ENCODE results near the gene R3HCC1L.
"Not testable (repeated sequence)": the region's sequence is repeated elsewhere in the genome, so short reads cannot be mapped to it uniquely, and the experiment has no call there.

The R3HCC1L gene

GRCh38 chr10:98182351-98182915 lies 48.0 kb downstream of the R3HCC1L start:
- not testable (repeated sequence) for DNase-seq

- no peak for DNase-seq
Observed at GRCh38 chr10:98186681-98187080, 52.2 kb downstream of the R3HCC1L start.

GRCh38 chr10:98190773-98191172 lies 56.3 kb downstream of the R3HCC1L start:
- not testable (repeated sequence) for DNase-seq

GRCh38 chr10:98193037-98193436 lies 58.6 kb downstream of the R3HCC1L start:
- no peak for DNase-seq

GRCh38 chr10:98194633-98195032 lies 60.2 kb downstream of the R3HCC1L start:
- DNase-seq, result no peak

- no peak for DNase-seq
Observed at GRCh38 chr10:98195120-98195519, 60.7 kb downstream of the R3HCC1L start.

- no peak for DNase-seq
Observed at GRCh38 chr10:98196985-98197384, 62.5 kb downstream of the R3HCC1L start.

GRCh38 chr10:98201760-98202159 lies 67.3 kb downstream of the R3HCC1L start:
- no peak for DNase-seq

- peak in 1 of 3 experiments; percentile 1 for DNase-seq
Observed at GRCh38 chr10:98202378-98202777, 67.9 kb downstream of the R3HCC1L start.

GRCh38 chr10:98205351-98205750 lies 70.9 kb downstream of the R3HCC1L start:
- DNase-seq, result no peak

- DNase-seq, result no peak
Observed at GRCh38 chr10:98208925-98209324, 74.5 kb downstream of the R3HCC1L start.

GRCh38 chr10:98209441-98209840 lies 75.0 kb downstream of the R3HCC1L start:
- no peak for DNase-seq

- no peak for DNase-seq
Observed at GRCh38 chr10:98212196-98212595, 77.7 kb downstream of the R3HCC1L start.

GRCh38 chr10:98213740-98214139 lies 79.3 kb downstream of the R3HCC1L start:
- no peak for DNase-seq

GRCh38 chr10:98215373-98215772 lies 80.9 kb downstream of the R3HCC1L start:
- DNase-seq, result no peak

- DNase-seq, result no peak
Observed at GRCh38 chr10:98217801-98218200, 83.3 kb downstream of the R3HCC1L start.

GRCh38 chr10:98223874-98224273 lies 89.4 kb downstream of the R3HCC1L start:
- peak in 1 of 3 experiments; percentile 1 for DNase-seq

- no peak for DNase-seq
Observed at GRCh38 chr10:98224509-98224908, 90.1 kb downstream of the R3HCC1L start.

- DNase-seq, result no peak
Observed at GRCh38 chr10:98224996-98225395, 90.5 kb downstream of the R3HCC1L start.

GRCh38 chr10:98226508-98227144 lies 92.2 kb downstream of the R3HCC1L start:
- DNase-seq, result no peak

GRCh38 chr10:98227713-98228112 lies 93.3 kb downstream of the R3HCC1L start:
- DNase-seq, result not testable (repeated sequence)

GRCh38 chr10:98228266-98228665 lies 93.8 kb downstream of the R3HCC1L start:
- DNase-seq, result not testable (repeated sequence)

- no peak for DNase-seq
Observed at GRCh38 chr10:98231417-98231816, 97.0 kb downstream of the R3HCC1L start.

GRCh38 chr10:98235846-98236245 lies 101.4 kb downstream of the R3HCC1L start:
- no peak for DNase-seq

- DNase-seq, result no peak
Observed at GRCh38 chr10:98236862-98237261, 102.4 kb downstream of the R3HCC1L start.

All from NCI-H1417 (cell line).